ENCODE measurements around the gene KRTAP27-1.

- TF ChIP-seq CTCF (IDR thresholded peaks at IDR 0.05): no peak
- no peak for TF ChIP-seq EP300 (IDR thresholded peaks at IDR 0.05)
These were observed 48.3 kb downstream of the KRTAP27-1 start, which contains the start of gene KRTAP25-1 for GRCh38 chr21:30289215-30289614.

All from gastroesophageal sphincter (tissue), 3 donors.